HepG2 (cell line): ENCODE measurements around the gene RPP14. TPM values are rescaled to one million over a fixed set of nuclear protein-coding genes. Genes with fewer than 3 reads are reported as not detected.
A peak's percentile ranks its signal among the peaks of the same experiment; 100 is the strongest.

Experiments used
- ATAC-seq: fragments of 200-7000 bp; cut with Tn5 transposase; 3 replicates; pipeline ENCODE4 v1.9.1; 2020; ENCODE audit warnings: mild to moderate bottlenecking, moderate library complexity
- BruUV-seq: library from RNA; stranded (reverse); fragments of 400-500 nt; replicated peaks from 2 replicates; lab custom pipeline; 2021; lab: Mats Ljungman, UMichigan
- CTCF ChIA-PET: fragments of 300-600 bp; formaldehyde crosslinking; extraction: SDS; loops from one replicate; lab custom pipeline; 2021; ENCODE audit warnings: low total read pairs, inconsistent platforms, low intra/inter-chr PET ratio; lab: Yijun Ruan, JAX
- POLR2A ChIA-PET: fragments of 350-600 bp; sonication (Branson Sonifier 250); formaldehyde crosslinking; loops from one replicate; lab custom pipeline; 2020; ENCODE audit warnings: antibody characterized with exemption, inconsistent platforms; lab: Yijun Ruan, JAX
- DNase-seq: peaks from one replicate; pipeline ENCODE4 v3.0.0-alpha.2; 2015; ENCODE audit warnings: low spot score
- FAIRE-seq: peaks from 3 replicates; lab custom pipeline; 2011; peaks lifted over from hg19 to GRCh38; lab: Jason Lieb, UNC
- H2AFZ ChIP-seq: one replicate; pipeline ENCODE4 v1.6.1; 2011; ENCODE audit warnings: low read length, inconsistent platforms
- H3K27ac ChIP-seq: fragments of 300-600 bp; 3 replicates; pipeline ENCODE4 v1.8.0; 2011; ENCODE audit warnings: mixed run types, mild to moderate bottlenecking, mixed read lengths, low read length, inconsistent platforms; ENCODE audit not compliant: insufficient read depth; ENCODE audit errors: extremely low read length
- H3K27me3 ChIP-seq, 2 experiments: fragments of 200-600 bp in 1 of 2; 2 replicates in 1 of 2; 3 replicates in 1 of 2; pipeline versions ENCODE4 v1.6.0 to v1.8.0; 2011; ENCODE audit warnings: low read length in 2 of 2, mild to moderate bottlenecking in 2 of 2, moderate library complexity in 2 of 2, inconsistent platforms in 1 of 2; ENCODE audit not compliant: insufficient read depth in 2 of 2, control insufficient read depth in 1 of 2
- H3K36me3 ChIP-seq, 2 experiments: fragments of 200-600 bp in 1 of 2; replicated peaks in 1 of 2; 2 replicates in 1 of 2; 3 replicates in 1 of 2; pipeline versions ENCODE4 v1.5.1 to v1.8.0; 2011; ENCODE audit warnings: low read length in 2 of 2, inconsistent platforms in 1 of 2; ENCODE audit not compliant: insufficient read depth in 2 of 2, control insufficient read depth in 1 of 2
- H3K4me1 ChIP-seq: 2 replicates; pipeline ENCODE4 v1.5.1; 2012; ENCODE audit warnings: low read length, inconsistent platforms; ENCODE audit not compliant: insufficient read depth
- H3K4me2 ChIP-seq: 2 replicates; pipeline ENCODE4 v1.6.0; 2011; ENCODE audit warnings: low read depth, low read length, inconsistent platforms
- H3K4me3 ChIP-seq, 3 experiments: fragments of 200-600 bp in 1 of 3; sonication (generic), shearing (Covaris generic) in 1 of 3; replicated peaks in 1 of 3; 2 replicates each; pipeline ENCODE4 v1.5.1; 2011 to 2016; ENCODE audit warnings: low read length in 3 of 3, inconsistent platforms in 2 of 3, low read depth in 2 of 3, mild to moderate bottlenecking in 2 of 3, control low read depth in 1 of 3, mixed read lengths in 1 of 3; ENCODE audit not compliant: insufficient read depth in 1 of 3
- H3K79me2 ChIP-seq: one replicate; pipeline ENCODE4 v1.6.1; 2011; ENCODE audit warnings: low read length, inconsistent platforms; ENCODE audit not compliant: insufficient read depth
- H3K9ac ChIP-seq: 2 replicates; pipeline ENCODE4 v1.6.0; 2011; ENCODE audit warnings: mild to moderate bottlenecking, low read depth, low read length, inconsistent platforms; ENCODE audit not compliant: insufficient read depth
- H3K9me3 ChIP-seq: 2 replicates; pipeline ENCODE4 v1.5.1; 2012; ENCODE audit warnings: mild to moderate bottlenecking, low read length
- H4K20me1 ChIP-seq: 2 replicates; pipeline ENCODE4 v1.6.0; 2011; ENCODE audit warnings: inconsistent platforms, mild to moderate bottlenecking, low read length, moderate library complexity; ENCODE audit not compliant: insufficient read depth
- CENPT ChIP-seq: sonication (generic); formaldehyde crosslinking; IDR thresholded peaks from 2 replicates; pipeline ENCODE4 v1.8.0; 2022; ENCODE audit warnings: low read depth, mild to moderate bottlenecking, moderate library complexity, missing genetic modification reagents
- CREB1 ChIP-seq, 2 experiments: fragments of 450-650 bp in 1 of 2; IDR thresholded peaks; 2 replicates each; pipeline ENCODE4 v1.6.1; 2016 to 2017; ENCODE audit warnings: control low read depth in 1 of 2, mild to moderate bottlenecking in 1 of 2, missing compliant biosample characterization in 1 of 2, missing genetic modification characterization in 1 of 2
- REST ChIP-seq, 2 experiments: IDR thresholded peaks; 2 replicates each; pipeline ENCODE4 v1.6.1; 2011 to 2012; ENCODE audit warnings: low read length in 2 of 2, borderline replicate concordance in 1 of 2, low read depth in 1 of 2, mild to moderate bottlenecking in 1 of 2, moderate library complexity in 1 of 2
- YEATS4 ChIP-seq: sonication (generic); formaldehyde crosslinking; IDR thresholded peaks from 2 replicates; pipeline ENCODE4 v1.4.0; 2020; ENCODE audit warnings: missing genetic modification reagents, borderline replicate concordance
- ZNF121 ChIP-seq: sonication (generic); formaldehyde crosslinking; IDR thresholded peaks from 2 replicates; pipeline ENCODE4 v1.5.0; 2020; ENCODE audit warnings: mild to moderate bottlenecking, missing genetic modification reagents
- ZNF512B ChIP-seq: sonication (generic); formaldehyde crosslinking; IDR thresholded peaks from 2 replicates; pipeline ENCODE4 v1.5.1; 2020; ENCODE audit warnings: missing genetic modification reagents, mild to moderate bottlenecking, borderline replicate concordance
- WGBS: methylation state at CpG from one replicate; pipeline ENCODE4 v1.1.6; 2017; ENCODE audit warnings: low lambda C conversion rate; 5-methylcytosine and 5-hydroxymethylcytosine counted together
- in situ Hi-C: cut with HindIII; loops from 2 replicates; pipeline ENCODE4 v1.10.0; 2017; ENCODE audit warnings: low pct_unique_long_range_greater_than_20kb; ENCODE audit not compliant: extremely low pct_ligation_motif_present
- intact Hi-C: fragments of 100-400 bp; cut with micrococcal nuclease; formaldehyde crosslinking; loops from one replicate; pipeline ENCODE4 v1.10.0; 2022; ENCODE audit not compliant: unreplicated experiment
- polyA plus RNA-seq, 8 experiments: library from polyadenylated mRNA; depleted of rRNA in 3 of 8; stranded (reverse) in 7 of 8; unstranded in 1 of 8; fragments of >200 nt; fragmentation: Illumina TruSeq in 4 of 8; extraction: Trizol in 4 of 8; gene quantifications; 2 replicates each; pipeline versions ENCODE4 v1.2.1 to v1.2.3, GENCODE V29; 2011 to 2016; ENCODE audit warnings: low read depth in 4 of 8, missing spikeins in 1 of 8, mixed read lengths in 1 of 8; ENCODE audit not compliant: insufficient read depth in 1 of 8
- total RNA-seq, 5 experiments: library from RNA; depleted of rRNA; stranded (reverse); fragments of >200 nt; fragmentation: Illumina TruSeq; extraction: Trizol; gene quantifications; 2 replicates each; pipeline ENCODE4 v1.2.3, GENCODE V29; 2016; ENCODE audit warnings: low read depth in 1 of 5

The RPP14 gene
- total and polyA plus RNA-seq, 2 of the 13 experiments (the other 11 are each of a cell fraction or from before 2014, with no cell fraction given) = 15.4 to 16.2 TPM

GRCh38 chr3:58347984-58348383, 41.9 kb downstream of the RPP14 start:
- Histone ChIP-seq H3K27ac (no peak overlapping the region), H3K79me2 (peaks cover 4% of the 10 kb centered on the region), H3K9me3 (no peaks in the 10 kb centered on the region), H3K36me3 (peaks cover 0 to 1% of the 10 kb centered on the region in 2 experiments; a peak in 1 of 5 replicates), H3K4me2 (no peak overlapping the region), H3K4me1 (peaks cover 15% of the 10 kb centered on the region), H3K9ac (no peak overlapping the region), H3K27me3 (no peaks in the 10 kb centered on the region), H4K20me1 (no peaks in the 10 kb centered on the region; the same call in 1 of the 2 replicates), H2AFZ (no peak overlapping the region), H3K4me3 (no peak overlapping the region)
- CTCF ChIA-PET = no interaction called here
- 91% methylated on average over 7 of the region's 7 CpGs for WGBS
- intact Hi-C loops = no loop called here
- ATAC-seq (no peak), FAIRE-seq (no peak), DNase-seq (no peak)
- POLR2A ChIA-PET = no interaction called here
- in situ Hi-C loops = no loop called here
- no TSS peak for BruUV-seq
- TF ChIP-seq ZNF512B (CRISPR knock-in tag) (no peak), ZNF121 (CRISPR knock-in tag) (0 out of 2 replicates have a peak, but pooled peaks have one; percentile 35)

DNA sequence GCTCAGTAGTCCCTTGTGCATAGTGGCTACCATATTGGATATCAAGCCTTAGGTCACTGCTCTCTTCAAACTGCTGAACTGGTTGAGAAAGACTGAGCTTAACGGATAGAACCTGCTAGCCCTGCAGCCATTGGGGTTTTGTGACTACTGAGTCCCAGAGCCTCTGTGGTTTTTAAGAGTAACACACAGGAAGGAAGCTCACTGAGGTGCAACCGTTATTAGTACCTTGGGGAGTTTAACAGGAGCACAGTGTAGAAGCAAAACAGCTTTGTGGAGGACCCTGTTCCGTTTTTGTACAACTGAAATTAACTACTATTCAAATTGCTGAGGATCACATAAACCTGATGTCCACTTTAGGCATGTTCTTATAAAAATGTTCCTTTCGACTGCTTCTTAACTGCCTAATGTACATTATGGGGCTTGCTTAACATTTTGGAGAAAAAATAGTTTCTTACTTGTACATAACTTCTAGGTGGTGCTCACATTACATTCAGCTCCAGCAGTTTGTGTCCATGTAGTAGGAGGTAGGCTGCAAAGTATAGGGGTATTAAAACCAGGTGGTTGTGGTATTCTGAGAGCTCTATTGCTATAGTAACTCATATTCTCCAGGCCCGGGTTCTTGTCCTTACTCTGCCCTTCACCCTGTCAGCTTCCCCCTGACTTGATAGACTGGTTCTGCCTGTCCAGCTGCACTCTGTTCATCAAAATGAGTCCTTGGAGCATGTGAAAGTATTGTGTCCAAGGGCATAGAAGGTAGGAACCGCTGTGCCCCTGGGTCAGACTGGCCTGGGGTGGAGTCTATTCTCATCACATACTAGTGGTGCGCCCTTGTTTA, 44.0 kb downstream of the RPP14 start:
- H3K27me3 ChIP-seq = no peaks in the 10 kb centered on the region
- peaks cover 4% of the 10 kb centered on the region for H3K79me2 ChIP-seq
- H3K4me2 ChIP-seq = no peak overlapping the region
- no peaks in the 10 kb centered on the region for H3K36me3 ChIP-seq
- ATAC-seq (no peak), FAIRE-seq (no peak), DNase-seq (no peak)
- no peak overlapping the region for H2AFZ ChIP-seq
- 97% methylated on average over 7 of the region's 7 CpGs for WGBS
- in situ Hi-C loops (no loop called here), intact Hi-C loops (no loop called here)
- CTCF ChIA-PET = no interaction called here
- no peaks in the 10 kb centered on the region; the same call in 1 of the 2 replicates for H4K20me1 ChIP-seq
- no TSS peak for BruUV-seq
- POLR2A ChIA-PET = no interaction called here
- H3K4me3 ChIP-seq = no peak overlapping the region
- H3K4me1 ChIP-seq = peaks cover 7% of the 10 kb centered on the region
- no peaks in the 10 kb centered on the region for H3K9me3 ChIP-seq
- H3K9ac ChIP-seq = no peak overlapping the region
- no peak overlapping the region for H3K27ac ChIP-seq
- TF ChIP-seq REST (IDR thresholded peaks at IDR 0.05; ENCODE audit: borderline replicate concordance in 1 of 2, low read depth in 1 of 2, low read length in 2 of 2) = no peak
- TF ChIP-seq YEATS4 = no peak
- no peak for TF ChIP-seq CREB1 (IDR thresholded peaks at IDR 0.05)
- no peak for TF ChIP-seq CREB1 (CRISPR knock-in tag; IDR thresholded peaks at IDR 0.05)
- TF ChIP-seq CENPT (CRISPR knock-in tag) = no peak
